Kidney tubule cell (primary cell): ENCODE data around the gene DCUN1D1.

Experiments used
- DNase-seq: peaks from one replicate; pipeline ENCODE4 v3.0.0-alpha.2; 2018; ENCODE audit warnings: low spot score

The DCUN1D1 gene

DNA sequence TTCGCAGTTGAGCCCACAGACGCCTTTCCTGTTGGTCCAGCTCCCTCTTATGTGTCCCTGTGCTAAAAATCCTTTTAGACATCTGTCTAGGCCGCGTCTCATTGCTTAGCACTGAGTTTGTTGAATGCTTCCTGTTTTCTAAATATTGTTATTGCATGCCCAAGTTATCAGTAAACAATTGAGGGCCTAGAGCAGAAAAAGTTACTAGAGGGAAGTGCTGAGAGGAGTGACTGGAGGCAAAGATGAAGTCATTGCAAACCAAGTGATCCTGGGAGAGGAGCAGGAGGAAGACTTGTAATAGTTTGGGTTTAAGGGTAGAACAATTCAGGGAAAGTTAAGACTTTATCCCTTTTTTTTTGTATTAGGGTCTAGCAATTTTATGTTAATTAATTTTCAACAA is 88.1 kb downstream of the DCUN1D1 start:
- DNase-seq: no peak

DNA sequence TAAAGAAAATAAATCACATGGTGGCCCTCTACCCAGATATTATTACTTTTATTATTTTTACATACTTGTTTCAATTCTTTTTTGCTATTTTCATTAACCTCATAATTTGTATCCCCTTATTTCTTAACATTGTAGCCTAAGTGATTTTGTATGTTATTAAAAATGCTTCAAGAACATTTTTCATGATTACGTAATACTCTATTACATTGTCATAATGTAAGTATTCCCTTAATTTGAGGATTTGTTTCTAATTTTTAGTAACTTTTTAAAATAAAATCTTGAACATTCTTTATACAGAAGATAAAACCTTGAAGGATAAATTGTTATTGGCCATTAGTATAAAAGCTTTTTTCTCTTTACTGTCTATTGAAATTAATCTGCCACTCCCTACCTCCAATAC is 89.0 kb downstream of the DCUN1D1 start:
- no peak for DNase-seq

DNA sequence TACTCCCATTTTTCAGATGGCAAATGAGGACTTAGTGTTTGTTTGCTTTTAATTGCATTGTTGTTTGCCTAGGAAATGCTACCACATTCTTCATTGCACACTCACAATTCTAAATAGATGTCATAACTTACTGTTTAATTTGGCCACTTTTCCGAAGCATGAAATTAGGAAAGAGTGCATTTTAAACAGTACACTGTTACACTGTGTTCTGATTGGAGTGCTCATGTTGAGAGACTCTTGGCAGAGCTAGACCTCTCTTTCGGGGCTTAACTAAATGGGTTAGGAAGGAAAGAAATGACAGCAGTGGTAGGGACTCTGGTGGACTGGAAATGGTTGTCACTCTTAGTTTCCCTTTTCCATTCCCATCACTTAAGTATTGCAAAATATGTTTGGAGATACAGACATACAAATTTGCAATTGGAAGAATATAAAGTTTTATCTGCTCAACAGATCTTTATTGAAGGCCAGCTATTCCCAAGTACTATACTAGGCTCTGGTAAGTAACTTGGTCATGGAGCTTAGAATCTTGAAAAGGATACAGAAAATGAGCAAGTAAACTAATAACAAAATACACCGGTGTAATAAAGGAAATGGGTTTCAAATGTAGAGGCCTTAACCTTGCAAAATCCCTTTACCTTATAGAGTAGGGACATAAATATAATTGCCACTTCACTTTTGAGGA is 90.2 kb downstream of the DCUN1D1 start:
- DNase-seq: no peak
